Activated naive CD4-positive, alpha-beta T cell treated with anti-CD3 and anti-CD28 coated beads for 36 hours (primary cell): ENCODE measurements around the gene GNAS. TPM values are rescaled to one million over a fixed set of nuclear protein-coding genes. Genes with fewer than 3 reads are reported as not detected.

Experiments used
- CTCF ChIA-PET: fragments of 350-600 bp; sonication (Branson Sonifier 250); formaldehyde crosslinking; loops from one replicate; lab custom pipeline; 2021; ENCODE audit warnings: antibody characterized with exemption; lab: Charles Lee
- DNase-seq: peaks from one replicate; pipeline ENCODE4 v3.0.0-alpha.2; 2020
- H3K27ac Mint-ChIP-seq: one replicate; pipeline ENCODE4 v1.8.0; 2021; ENCODE audit warnings: mild to moderate bottlenecking, mixed read lengths
- H3K27me3 Mint-ChIP-seq: one replicate; pipeline ENCODE4 v1.8.0; 2021; ENCODE audit warnings: low read depth, mixed read lengths
- H3K36me3 Mint-ChIP-seq: one replicate; pipeline ENCODE4 v1.8.0; 2021; ENCODE audit warnings: low read depth, mixed read lengths
- H3K4me1 Mint-ChIP-seq: one replicate; pipeline ENCODE4 v1.8.0; 2021; ENCODE audit warnings: low read depth, mixed read lengths
- H3K4me3 Mint-ChIP-seq: one replicate; pipeline ENCODE4 v1.8.0; 2021; ENCODE audit warnings: mild to moderate bottlenecking, moderate library complexity, mixed read lengths
- H3K9me3 Mint-ChIP-seq: one replicate; pipeline ENCODE4 v1.8.0; 2021; ENCODE audit warnings: mixed read lengths
- intact Hi-C: fragments of 100-400 bp; cut with micrococcal nuclease; formaldehyde crosslinking; loops from one replicate; pipeline ENCODE4 v1.15.1; 2023
- total RNA-seq, 2 experiments: library from RNA; stranded (reverse); gene quantifications; one replicate each; pipeline ENCODE4 v1.2.3, GENCODE V29; 2021

Gene GNAS
- total RNA-seq, 2 experiments from 2014 or later: 770 to 802 TPM

GRCh38 chr20:58889334-58889760, 36.8 kb downstream of the GNAS start:
- intact Hi-C loops: loop anchor here (1.0 kb wide), 1 partner anchor 143 kb away; the partner anchor contains the start of gene ATP5F1E
- Mint-ChIP-seq H3K27ac (peak overlapping the region; percentile 88), H3K4me1 (peaks cover 33% of the 10 kb centered on the region), H3K9me3 (no peaks in the 10 kb centered on the region), H3K27me3 (no peaks in the 10 kb centered on the region), H3K4me3 (peak overlapping the region; percentile 87), H3K36me3 (peaks cover 7% of the 10 kb centered on the region)
- CTCF ChIA-PET: interaction anchor here (0.7 to 1.1 kb wide), 2 partner anchors 10 to 199 kb away, joined by 3 read pairs; no protein-coding TSS in a partner anchor
- DNase-seq: no peak

- peak overlapping the region; percentile 91 for H3K4me3 Mint-ChIP-seq
- peak overlapping the region; percentile 96 for H3K27ac Mint-ChIP-seq
- peaks cover 11% of the 10 kb centered on the region for H3K36me3 Mint-ChIP-seq
- no peaks in the 10 kb centered on the region for H3K9me3 Mint-ChIP-seq
- H3K4me1 Mint-ChIP-seq: peaks cover 38% of the 10 kb centered on the region
- intact Hi-C loops: loop anchor here (1.0 to 5.0 kb wide), 2 partner anchors 142 to 503 kb away; partner anchors contain the start of genes ATP5F1E and VAPB
- no peak for DNase-seq
- CTCF ChIA-PET: interaction anchor here (0.7 to 1.1 kb wide), 3 partner anchors 11 to 238 kb away, joined by 3 to 7 read pairs (median 3); no protein-coding TSS in a partner anchor
- H3K27me3 Mint-ChIP-seq: no peaks in the 10 kb centered on the region
Observed at GRCh38 chr20:58889798-58890517, 37.4 kb downstream of the GNAS start.

- no peaks in the 10 kb centered on the region for H3K27me3 Mint-ChIP-seq
- peak; percentile 55 for DNase-seq
- CTCF ChIA-PET: interaction anchor here (0.8 kb wide), 1 partner anchor 238 kb away, joined by 7 read pairs; no protein-coding TSS in a partner anchor
- intact Hi-C loops: loop anchor here (5.0 kb wide), 1 partner anchor 503 kb away; the partner anchor contains the start of gene VAPB
- peak overlapping the region; percentile 96 for H3K27ac Mint-ChIP-seq
- H3K9me3 Mint-ChIP-seq: no peaks in the 10 kb centered on the region
- peak overlapping the region; percentile 91 for H3K4me3 Mint-ChIP-seq
- peaks cover 15% of the 10 kb centered on the region for H3K36me3 Mint-ChIP-seq
- peaks cover 43% of the 10 kb centered on the region for H3K4me1 Mint-ChIP-seq
Observed at GRCh38 chr20:58890518-58891085, 38.1 kb downstream of the GNAS start.

- H3K4me1 Mint-ChIP-seq: peaks cover 45% of the 10 kb centered on the region
- peak overlapping the region; percentile 75 for H3K4me3 Mint-ChIP-seq
- H3K36me3 Mint-ChIP-seq: peaks cover 20% of the 10 kb centered on the region
- CTCF ChIA-PET: interaction anchor here (0.5 kb wide), 1 partner anchor 127 kb away, joined by 3 read pairs; no protein-coding TSS in a partner anchor
- peak overlapping the region; percentile 87 for H3K27ac Mint-ChIP-seq
- no peaks in the 10 kb centered on the region for H3K9me3 Mint-ChIP-seq
- DNase-seq: peak; percentile 70
- no peaks in the 10 kb centered on the region for H3K27me3 Mint-ChIP-seq
- intact Hi-C loops: loop anchor here (5.0 kb wide), 1 partner anchor 504 kb away; the partner anchor contains the start of gene VAPB
Observed at GRCh38 chr20:58891086-58891717, 38.7 kb downstream of the GNAS start.

DNA sequence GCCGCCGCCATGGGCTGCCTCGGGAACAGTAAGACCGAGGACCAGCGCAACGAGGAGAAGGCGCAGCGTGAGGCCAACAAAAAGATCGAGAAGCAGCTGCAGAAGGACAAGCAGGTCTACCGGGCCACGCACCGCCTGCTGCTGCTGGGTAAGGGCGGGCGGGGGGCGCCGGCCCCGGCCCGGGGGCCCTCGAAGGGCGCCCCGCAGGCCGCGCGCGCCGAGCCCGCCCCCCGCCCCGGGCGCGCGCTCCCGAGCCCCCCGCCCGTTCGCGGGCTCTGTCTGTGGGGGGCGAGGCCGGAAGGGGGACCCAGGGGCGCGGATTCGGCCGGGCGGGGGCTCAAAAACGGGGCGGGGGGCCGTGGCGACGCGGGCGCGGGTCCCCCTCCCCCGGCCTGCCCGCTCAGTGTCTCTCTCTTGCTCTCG, 39.2 kb downstream of the GNAS start:
- Mint-ChIP-seq H3K4me1 (peaks cover 43% of the 10 kb centered on the region), H3K27ac (peak overlapping the region; percentile 98), H3K4me3 (peak overlapping the region; percentile 94), H3K9me3 (no peaks in the 10 kb centered on the region), H3K36me3 (peaks cover 23% of the 10 kb centered on the region), H3K27me3 (no peaks in the 10 kb centered on the region)
- CTCF ChIA-PET: interaction anchor here (0.5 kb wide), 1 partner anchor 126 kb away, joined by 3 read pairs; no protein-coding TSS in a partner anchor
- intact Hi-C loops: loop anchor here (1.0 to 5.0 kb wide), 7 partner anchors 16 to 585 kb away; partner anchors contain the start of genes NELFCD and VAPB
- DNase-seq: peak; percentile 42

DNA sequence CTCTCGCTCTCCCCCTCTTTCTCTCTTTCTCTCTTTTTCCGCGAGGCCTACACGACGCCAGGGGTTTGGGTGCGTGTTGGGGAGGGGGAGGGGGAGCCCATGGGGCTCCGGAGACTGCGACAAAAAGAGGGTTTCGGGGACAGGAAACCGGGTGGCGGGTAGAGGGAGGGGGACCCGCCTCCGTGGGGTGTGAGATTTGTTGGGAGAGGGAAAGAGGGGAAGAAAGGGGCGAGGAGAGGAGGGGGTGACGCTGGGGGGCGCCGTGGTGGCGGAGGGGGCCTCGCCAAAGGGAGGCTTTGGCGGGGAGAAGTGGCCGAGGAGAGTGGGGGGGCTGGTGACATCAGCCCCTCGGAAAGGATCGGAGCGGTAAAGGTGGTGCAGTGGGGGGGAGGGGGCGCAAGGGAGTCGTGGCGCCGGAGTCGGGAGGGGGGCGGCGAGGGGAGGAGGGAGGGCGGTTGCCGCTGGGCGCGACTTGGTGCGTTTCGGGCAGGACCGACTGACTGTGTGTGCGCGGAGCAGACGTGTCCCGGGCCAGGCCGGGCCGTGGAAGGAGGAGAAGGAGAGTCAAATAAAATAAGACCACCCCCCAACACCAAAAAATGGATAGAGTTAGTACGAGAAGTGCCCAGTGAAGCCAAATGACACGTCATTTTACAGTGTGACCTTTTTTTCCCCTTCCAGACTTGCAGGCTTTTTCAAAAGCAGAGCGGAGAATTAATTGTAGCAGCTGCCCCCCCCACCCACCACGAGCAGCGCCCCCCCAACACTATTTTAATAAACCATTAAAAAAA, 39.8 kb downstream of the GNAS start:
- peaks cover 28% of the 10 kb centered on the region for H3K36me3 Mint-ChIP-seq
- H3K9me3 Mint-ChIP-seq: no peaks in the 10 kb centered on the region
- peak; percentile 81 for DNase-seq
- CTCF ChIA-PET: no interaction called here
- H3K4me1 Mint-ChIP-seq: peaks cover 46% of the 10 kb centered on the region
- peak overlapping the region; percentile 98 for H3K27ac Mint-ChIP-seq
- H3K27me3 Mint-ChIP-seq: no peaks in the 10 kb centered on the region
- intact Hi-C loops: loop anchor here (1.0 to 5.0 kb wide), 7 partner anchors 15 to 586 kb away; partner anchors contain the start of genes NELFCD and VAPB
- H3K4me3 Mint-ChIP-seq: peak overlapping the region; percentile 94

DNA sequence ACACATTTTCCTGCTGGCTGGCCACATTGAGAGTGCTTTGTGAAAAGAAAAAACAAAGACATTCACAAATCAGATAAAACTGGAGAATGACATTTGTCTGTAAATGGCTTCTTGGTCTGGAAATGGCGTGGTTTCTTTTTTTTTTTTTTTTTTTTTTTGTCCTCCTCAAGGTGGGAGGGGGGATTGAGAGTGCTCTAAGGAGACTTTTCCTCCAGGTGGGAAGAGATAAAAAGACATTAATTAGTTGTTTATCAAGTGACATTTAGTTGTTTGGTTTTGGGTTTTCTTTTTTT, 40.4 kb downstream of the GNAS start:
- Mint-ChIP-seq H3K4me1 (peaks cover 46% of the 10 kb centered on the region), H3K36me3 (peaks cover 30% of the 10 kb centered on the region), H3K27me3 (no peaks in the 10 kb centered on the region), H3K27ac (peak overlapping the region; percentile 98), H3K9me3 (no peaks in the 10 kb centered on the region), H3K4me3 (peak overlapping the region; percentile 94)
- no peak for DNase-seq
- CTCF ChIA-PET: interaction anchor here (0.7 kb wide), 1 partner anchor 88 kb away, joined by 4 read pairs; no protein-coding TSS in a partner anchor
- intact Hi-C loops: loop anchor here (1.0 to 5.0 kb wide), 8 partner anchors 14 to 586 kb away; partner anchors contain the start of genes ATP5F1E, NELFCD and VAPB

DNA sequence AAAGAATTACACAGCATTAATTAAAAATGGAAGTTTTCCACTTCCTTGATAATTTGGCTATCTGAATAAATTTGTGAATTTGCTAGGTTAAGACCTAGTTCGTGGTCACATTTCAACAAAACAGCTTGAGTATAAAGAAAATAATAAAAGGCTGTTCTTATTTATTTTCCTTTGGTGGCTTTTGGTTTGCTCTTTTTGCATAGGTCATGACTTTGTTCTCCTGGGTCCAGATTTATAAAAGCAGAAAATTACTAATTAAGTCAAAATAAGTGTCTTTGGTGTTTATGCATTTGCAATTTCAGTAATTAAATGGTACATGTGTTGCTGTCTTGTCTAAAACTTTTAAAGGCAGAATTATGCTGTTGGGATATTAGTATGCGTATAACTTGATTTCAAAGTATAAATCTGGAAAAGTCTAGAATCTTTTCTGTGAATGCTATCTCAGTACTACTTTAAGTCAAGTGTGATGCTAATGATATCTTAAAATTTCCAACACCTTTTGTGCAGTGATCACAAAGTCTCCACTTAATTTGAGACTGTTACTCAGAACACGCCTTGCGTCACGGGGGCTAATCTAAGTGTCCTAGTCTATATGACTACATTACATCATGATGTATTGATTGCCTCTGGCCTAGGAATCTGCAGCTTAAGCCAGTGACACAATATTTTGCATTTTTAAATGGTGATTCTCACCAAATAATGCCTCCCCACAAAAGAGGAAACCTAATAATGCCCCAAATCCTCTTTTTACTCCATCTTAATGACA, 41.0 kb downstream of the GNAS start:
- no peaks in the 10 kb centered on the region for H3K9me3 Mint-ChIP-seq
- no peaks in the 10 kb centered on the region for H3K27me3 Mint-ChIP-seq
- H3K36me3 Mint-ChIP-seq: peaks cover 32% of the 10 kb centered on the region
- H3K4me1 Mint-ChIP-seq: peaks cover 45% of the 10 kb centered on the region
- CTCF ChIA-PET: interaction anchor here (0.7 kb wide), 1 partner anchor 87 kb away, joined by 4 read pairs; no protein-coding TSS in a partner anchor
- intact Hi-C loops: loop anchor here (1.0 to 5.0 kb wide), 6 partner anchors 139 to 587 kb away; partner anchors contain the start of genes ATP5F1E and VAPB
- peak overlapping the region; percentile 86 for H3K27ac Mint-ChIP-seq
- peak overlapping the region; percentile 64 for H3K4me3 Mint-ChIP-seq
- DNase-seq: peak; percentile 82

- intact Hi-C loops: loop anchor here (5.0 kb wide), 1 partner anchor 508 kb away; the partner anchor contains the start of gene VAPB
- DNase-seq: no peak
- Mint-ChIP-seq H3K4me3 (peak overlapping the region; percentile 50), H3K9me3 (no peaks in the 10 kb centered on the region), H3K27ac (peak overlapping the region; percentile 86), H3K4me1 (peaks cover 51% of the 10 kb centered on the region), H3K27me3 (no peaks in the 10 kb centered on the region), H3K36me3 (peaks cover 37% of the 10 kb centered on the region)
- CTCF ChIA-PET: no interaction called here
Observed at GRCh38 chr20:58894652-58895447, 42.3 kb downstream of the GNAS start.

DNA sequence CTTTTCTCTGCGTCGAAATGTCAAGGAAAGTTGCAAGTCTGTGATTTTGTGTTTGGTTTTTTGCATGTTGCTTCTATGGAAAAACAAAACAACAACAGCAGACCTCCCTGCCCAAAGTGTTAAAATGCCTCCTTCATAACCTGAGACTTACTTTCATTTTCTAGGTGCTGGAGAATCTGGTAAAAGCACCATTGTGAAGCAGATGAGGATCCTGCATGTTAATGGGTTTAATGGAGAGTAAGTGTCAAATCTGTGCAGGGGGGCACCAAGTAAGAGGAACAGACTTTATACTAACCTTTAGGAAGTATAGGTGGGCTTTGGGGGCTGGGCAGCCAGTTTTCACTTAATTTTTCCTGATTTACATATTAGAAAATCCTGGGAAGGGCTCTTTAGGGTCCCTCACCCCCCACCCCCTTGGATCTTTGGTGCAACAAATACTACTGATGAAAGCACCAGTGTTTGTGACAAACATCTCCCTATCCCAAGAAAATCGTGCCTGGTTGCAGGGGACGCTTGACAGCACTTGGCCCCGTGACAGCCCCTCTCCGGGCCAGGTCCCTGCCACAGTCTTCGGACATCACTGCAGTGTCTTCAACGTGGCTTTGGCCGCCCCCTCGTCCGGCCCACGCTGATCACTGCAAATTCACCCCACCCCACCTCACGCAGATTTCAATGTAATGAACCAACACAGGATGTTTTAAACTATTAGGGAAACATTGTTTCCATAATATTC, 43.1 kb downstream of the GNAS start:
- no peak for DNase-seq
- no peaks in the 10 kb centered on the region for H3K9me3 Mint-ChIP-seq
- H3K4me3 Mint-ChIP-seq: peak overlapping the region; percentile 50
- H3K4me1 Mint-ChIP-seq: peaks cover 55% of the 10 kb centered on the region
- no peaks in the 10 kb centered on the region for H3K27me3 Mint-ChIP-seq
- H3K36me3 Mint-ChIP-seq: peaks cover 37% of the 10 kb centered on the region
- CTCF ChIA-PET: no interaction called here
- intact Hi-C loops: no loop called here
- peak overlapping the region; percentile 86 for H3K27ac Mint-ChIP-seq
